Stimulated activated naive CD8-positive, alpha-beta T cell treated with anti-CD3 and anti-CD28 coated beads, Interleukin-15, amount 100 ng/mL, for 72 hours (primary cell): ENCODE data around the gene TPK1.

Source experiments
- ATAC-seq: fragments of 150-1000 bp; cut with Tn5 transposase; 2 replicates; pipeline ENCODE4 v1.10.0; 2021; ENCODE audit warnings: mild to moderate bottlenecking, moderate library complexity
- DNase-seq, 2 donors: peaks; one replicate each; pipeline ENCODE4 v3.0.0; 2021 to 2022
- H3K27ac Mint-ChIP-seq, 2 donors: one replicate each; pipeline ENCODE4 v1.8.0; 2022; ENCODE audit warnings: mild to moderate bottlenecking in 2 of 2, mixed read lengths in 2 of 2, moderate library complexity in 2 of 2
- H3K27me3 Mint-ChIP-seq: one replicate; pipeline ENCODE4 v1.8.0; 2022; ENCODE audit warnings: mixed read lengths
- H3K4me1 Mint-ChIP-seq: one replicate; pipeline ENCODE4 v1.8.0; 2022; ENCODE audit warnings: mild to moderate bottlenecking, mixed read lengths
- H3K4me3 Mint-ChIP-seq, 2 donors: one replicate each; pipeline ENCODE4 v1.8.0; 2022; ENCODE audit warnings: mild to moderate bottlenecking in 2 of 2, mixed read lengths in 2 of 2, moderate library complexity in 1 of 2
- H3K9me3 Mint-ChIP-seq, 2 donors: one replicate each; pipeline ENCODE4 v1.8.0; 2022; ENCODE audit warnings: mixed read lengths in 2 of 2

TPK1 gene

DNA sequence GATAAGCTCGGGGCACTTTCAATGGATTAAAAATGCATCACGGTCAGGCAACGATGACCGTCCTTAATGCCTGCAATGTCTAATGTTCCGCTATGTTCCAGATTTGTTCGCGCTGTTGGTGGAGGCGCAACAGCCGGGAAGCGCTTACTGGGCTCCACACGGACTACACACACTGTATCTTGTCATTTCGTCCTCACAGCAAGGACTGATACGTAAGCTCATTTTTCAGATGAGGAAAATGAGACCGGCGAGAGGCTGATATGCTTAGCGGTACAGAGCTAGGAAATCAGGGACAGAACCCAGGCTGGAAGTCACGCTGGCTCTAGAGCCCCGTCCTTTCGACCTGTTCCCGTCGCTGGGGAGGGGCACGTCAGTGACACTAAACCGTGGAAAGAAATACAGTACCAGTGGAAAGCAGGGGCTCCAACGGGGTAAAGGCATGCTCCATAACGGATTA, 670 bp downstream of the TPK1 start:
- peak in 1 of 2 donors; percentile 60 for DNase-seq
- ATAC-seq = peak; percentile 56
- H3K4me3 Mint-ChIP-seq = peak overlapping the region; percentile 93 to 99
- no peaks in the 10 kb centered on the region for H3K27me3 Mint-ChIP-seq
- H3K4me1 Mint-ChIP-seq = peaks cover 53% of the 10 kb centered on the region
- peak overlapping the region; percentile 98 to 99 for H3K27ac Mint-ChIP-seq
- H3K9me3 Mint-ChIP-seq = peaks cover 12 to 23% of the 10 kb centered on the region in 2 donors

DNA sequence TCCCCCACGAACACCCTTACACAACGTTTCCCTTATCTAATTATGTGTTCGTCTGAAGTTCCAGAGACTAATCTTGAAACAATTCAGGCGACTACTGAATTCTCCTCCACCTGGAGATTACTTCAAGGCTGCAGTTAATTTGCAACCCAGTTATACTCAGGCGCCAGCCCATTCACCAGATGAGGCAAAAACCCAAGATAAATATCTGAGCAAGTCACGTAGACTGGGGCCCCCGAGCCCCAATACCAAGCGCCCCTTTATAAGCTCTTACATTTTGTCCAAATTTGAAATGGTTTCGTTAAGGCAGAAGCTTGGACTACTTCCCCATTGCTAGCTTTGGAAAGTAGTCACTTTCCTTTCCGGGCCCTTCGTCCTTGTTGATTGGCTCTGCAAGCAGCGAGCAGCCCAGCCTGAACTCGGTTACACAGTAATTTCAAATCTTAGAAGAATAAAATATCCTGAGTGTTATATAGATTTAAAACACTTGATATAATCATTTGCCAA, 1.2 kb downstream of the TPK1 start:
- H3K4me3 Mint-ChIP-seq = peak overlapping the region; percentile 93 to 99

DNA sequence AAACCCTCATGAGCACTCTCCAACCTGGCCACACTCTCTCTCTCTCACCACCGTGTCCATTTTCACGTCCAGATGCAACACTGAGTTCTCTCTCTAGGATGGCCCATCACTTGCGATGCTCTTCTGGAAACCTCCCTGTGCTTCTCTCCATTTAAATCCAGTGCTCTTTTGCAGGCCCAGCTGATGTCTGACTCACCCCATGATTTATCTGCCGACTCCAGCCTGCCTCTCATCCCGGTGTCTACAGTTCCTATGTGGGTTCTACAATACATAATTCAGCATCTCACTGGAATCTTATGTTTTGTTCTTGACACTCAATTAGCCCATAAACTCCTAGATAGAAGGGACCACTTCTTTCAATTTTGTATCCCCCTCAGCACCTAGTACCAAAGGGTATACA, 5.0 kb downstream of the TPK1 start:
- no peak for DNase-seq
- ATAC-seq = no peak
- H3K4me3 Mint-ChIP-seq = peak overlapping the region in 1 of 2 donors; percentile 5
- H3K27me3 Mint-ChIP-seq = no peaks in the 10 kb centered on the region
- peak overlapping the region in 1 of 2 donors; percentile 47 for H3K27ac Mint-ChIP-seq
- peaks cover 0 to 6% of the 10 kb centered on the region in 2 donors for H3K9me3 Mint-ChIP-seq
- H3K4me1 Mint-ChIP-seq = peaks cover 55% of the 10 kb centered on the region

More for the DNA sequence above, 1.2 kb downstream of the TPK1 start:
- ATAC-seq = peak; percentile 21
- Mint-ChIP-seq H3K9me3 (peaks cover 12 to 19% of the 10 kb centered on the region in 2 donors), H3K27me3 (no peaks in the 10 kb centered on the region), H3K27ac (peak overlapping the region; percentile 98 to 99), H3K4me1 (peaks cover 58% of the 10 kb centered on the region)
- DNase-seq = peak; percentile 40 to 47

- ATAC-seq (peak; percentile 75), DNase-seq (peak in 1 of 2 donors; percentile 29)
- H3K27me3 Mint-ChIP-seq = no peaks in the 10 kb centered on the region
- peak overlapping the region in 1 of 2 donors; percentile 39 for H3K27ac Mint-ChIP-seq
- peak overlapping the region; percentile 38 to 62 for H3K4me3 Mint-ChIP-seq
- H3K9me3 Mint-ChIP-seq = peaks cover 0 to 6% of the 10 kb centered on the region in 2 donors
- H3K4me1 Mint-ChIP-seq = peaks cover 61% of the 10 kb centered on the region
Measured at GRCh38 chr7:144830024-144830785, 5.6 kb downstream of the TPK1 start.

DNA sequence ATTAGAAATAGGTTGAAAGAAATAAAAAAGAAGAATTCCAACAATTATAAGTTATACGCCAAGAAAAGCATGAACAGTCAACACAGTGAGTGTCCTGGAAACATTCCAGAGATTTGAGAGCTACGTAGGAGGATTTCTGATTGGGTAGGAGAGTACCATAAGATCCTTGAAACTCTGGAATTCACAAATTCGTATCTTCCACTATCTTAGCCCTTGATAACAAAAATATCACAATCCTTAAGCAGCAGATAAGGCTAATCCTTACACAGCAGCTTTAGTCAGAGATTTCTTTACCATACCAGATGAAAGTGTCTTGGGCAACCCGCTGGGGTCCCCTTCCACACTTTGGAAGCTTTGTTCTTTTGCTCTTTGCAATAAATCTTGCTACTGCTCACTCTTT, 8.2 kb downstream of the TPK1 start:
- DNase-seq (no peak), ATAC-seq (no peak)
- Mint-ChIP-seq H3K27me3 (no peaks in the 10 kb centered on the region), H3K27ac (peak overlapping the region in 1 of 2 donors; percentile 42), H3K4me3 (no peak overlapping the region), H3K9me3 (peaks cover 0 to 6% of the 10 kb centered on the region in 2 donors), H3K4me1 (peaks cover 65% of the 10 kb centered on the region)

DNA sequence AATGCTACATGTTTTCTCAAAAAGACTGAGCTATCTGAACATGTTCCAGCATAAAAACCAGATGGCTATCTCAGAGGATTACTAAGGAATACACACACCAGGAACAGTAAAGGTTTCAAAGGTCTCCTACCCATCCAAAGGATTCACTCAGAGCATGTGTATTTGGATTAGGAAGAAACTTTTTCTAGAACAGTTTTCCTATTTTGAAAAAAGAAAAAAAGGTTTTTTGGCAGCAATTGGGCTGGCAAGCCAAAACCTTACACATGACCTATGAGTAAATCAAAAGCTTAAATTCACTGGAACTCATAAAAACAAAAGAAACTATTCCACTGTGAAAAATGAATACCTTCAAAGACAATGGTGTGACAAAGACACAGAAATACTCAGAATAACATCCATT, 9.6 kb downstream of the TPK1 start:
- Mint-ChIP-seq H3K4me1 (peaks cover 77% of the 10 kb centered on the region), H3K4me3 (no peak overlapping the region), H3K9me3 (peaks cover 0 to 6% of the 10 kb centered on the region in 2 donors), H3K27ac (no peak overlapping the region), H3K27me3 (no peaks in the 10 kb centered on the region)
- DNase-seq = no peak
- ATAC-seq = no peak

DNA sequence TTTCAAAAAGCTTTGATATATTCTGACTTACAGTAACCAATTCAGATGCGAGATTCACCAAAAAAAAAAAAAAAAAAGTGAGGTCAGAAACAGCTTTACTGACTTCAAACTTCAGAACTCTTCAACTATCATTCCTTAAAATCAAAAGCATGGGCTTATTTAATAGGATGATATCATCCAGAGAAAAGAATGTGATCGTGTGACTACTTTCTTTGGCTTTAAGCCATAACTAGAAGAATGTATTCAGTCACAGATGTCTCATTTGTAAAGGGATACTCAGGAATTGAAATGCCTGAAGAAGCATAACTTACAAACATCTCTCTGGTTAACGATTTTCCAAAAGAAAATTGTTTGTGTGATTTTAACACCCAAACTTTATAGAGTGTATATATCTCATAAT, 11.5 kb downstream of the TPK1 start:
- Mint-ChIP-seq H3K4me1 (peaks cover 77% of the 10 kb centered on the region), H3K27me3 (no peaks in the 10 kb centered on the region), H3K9me3 (no peaks in the 10 kb centered on the region), H3K27ac (no peak overlapping the region), H3K4me3 (no peak overlapping the region)
- no peak for ATAC-seq
- DNase-seq = no peak

GRCh38 chr7:144822223-144822622, 13.6 kb downstream of the TPK1 start:
- peaks cover 88% of the 10 kb centered on the region for H3K4me1 Mint-ChIP-seq
- H3K9me3 Mint-ChIP-seq = no peaks in the 10 kb centered on the region
- no peaks in the 10 kb centered on the region for H3K27me3 Mint-ChIP-seq
- peak overlapping the region; percentile 74 to 98 for H3K27ac Mint-ChIP-seq
- DNase-seq (no peak), ATAC-seq (no peak)
- H3K4me3 Mint-ChIP-seq = peak overlapping the region; percentile 56 to 79

DNA sequence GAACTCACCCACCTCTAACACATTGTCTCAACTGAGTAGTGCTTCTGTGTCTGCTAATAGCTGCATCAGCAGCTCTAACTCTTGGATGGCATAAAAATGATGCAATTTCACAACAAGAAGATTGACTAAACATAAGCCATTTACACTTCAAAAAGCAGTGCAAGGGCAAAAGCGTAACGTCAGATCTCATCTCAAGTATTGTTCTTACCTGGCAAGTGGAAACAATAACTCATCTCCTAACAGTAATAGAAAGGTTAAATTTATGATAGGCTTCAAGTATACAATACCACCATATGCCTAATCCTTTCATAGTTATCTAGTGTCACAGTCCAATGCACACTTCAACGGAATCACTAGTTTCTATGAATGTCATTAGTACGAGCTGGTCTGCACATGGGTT, 14.8 kb downstream of the TPK1 start:
- Mint-ChIP-seq H3K4me3 (peak overlapping the region; percentile 50 to 79), H3K27me3 (no peaks in the 10 kb centered on the region), H3K4me1 (peaks cover 84% of the 10 kb centered on the region), H3K9me3 (no peaks in the 10 kb centered on the region), H3K27ac (peak overlapping the region; percentile 96 to 98)
- ATAC-seq (peak; percentile 83), DNase-seq (peak; percentile 34 to 59)

GRCh38 chr7:144820552-144820951, 15.3 kb downstream of the TPK1 start:
- H3K27me3 Mint-ChIP-seq = no peaks in the 10 kb centered on the region
- no peaks in the 10 kb centered on the region for H3K9me3 Mint-ChIP-seq
- H3K4me1 Mint-ChIP-seq = peaks cover 79% of the 10 kb centered on the region
- peak overlapping the region; percentile 42 to 77 for H3K4me3 Mint-ChIP-seq
- ATAC-seq = peak; percentile 73
- DNase-seq = peak; percentile 34 to 58
- peak overlapping the region; percentile 96 to 98 for H3K27ac Mint-ChIP-seq

- DNase-seq = no peak
- H3K27ac Mint-ChIP-seq = peak overlapping the region; percentile 96 to 98
- H3K4me3 Mint-ChIP-seq = peak overlapping the region; percentile 52 to 77
- H3K27me3 Mint-ChIP-seq = no peaks in the 10 kb centered on the region
- peaks cover 69% of the 10 kb centered on the region for H3K4me1 Mint-ChIP-seq
- no peaks in the 10 kb centered on the region for H3K9me3 Mint-ChIP-seq
- no peak for ATAC-seq
Measured at GRCh38 chr7:144819566-144819965, 16.3 kb downstream of the TPK1 start.

DNA sequence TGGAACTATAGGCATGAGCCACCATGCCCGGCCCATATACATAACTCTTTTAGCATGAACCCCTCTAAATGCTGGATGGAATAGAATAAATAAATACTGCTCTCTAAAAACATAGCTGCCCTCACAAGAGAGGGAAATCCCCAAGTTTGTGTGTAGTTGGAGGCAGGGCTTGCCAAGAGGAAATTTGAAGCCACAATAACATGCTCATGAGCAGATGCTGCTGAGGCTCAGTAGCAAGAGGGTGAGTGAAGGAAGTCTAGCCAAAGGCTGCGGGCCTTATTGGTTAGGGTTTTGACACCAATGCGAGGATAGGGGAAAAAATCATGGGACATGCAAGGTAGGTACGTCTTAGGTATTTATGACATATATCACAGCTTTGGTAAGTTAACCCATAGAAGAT, 17.3 kb downstream of the TPK1 start:
- Mint-ChIP-seq H3K4me3 (peak overlapping the region; percentile 52 to 68), H3K27me3 (no peaks in the 10 kb centered on the region), H3K27ac (peak overlapping the region; percentile 84 to 97), H3K4me1 (peaks cover 64% of the 10 kb centered on the region), H3K9me3 (no peaks in the 10 kb centered on the region)
- DNase-seq (peak; percentile 47 to 57), ATAC-seq (peak; percentile 78)

DNA sequence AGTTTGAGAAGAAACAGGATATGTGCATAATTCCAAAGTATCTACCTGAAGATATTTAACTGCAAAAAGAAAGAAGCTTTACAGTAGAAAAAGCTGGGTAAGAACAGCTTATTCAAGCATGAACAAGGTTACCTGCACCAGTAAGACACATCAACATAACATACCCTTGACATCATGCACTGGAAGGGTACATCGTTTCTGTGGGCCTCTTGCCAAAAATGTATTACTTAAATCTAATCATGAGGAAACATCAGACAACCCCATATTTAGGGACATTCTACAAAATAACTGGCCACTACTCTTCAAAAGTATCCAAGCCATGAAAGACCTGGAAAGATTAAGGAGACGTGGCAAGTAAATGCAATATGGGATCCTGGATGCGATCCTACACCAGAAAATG, 18.9 kb downstream of the TPK1 start:
- ATAC-seq (no peak), DNase-seq (no peak)
- peaks cover 58% of the 10 kb centered on the region for H3K4me1 Mint-ChIP-seq
- peak overlapping the region in 1 of 2 donors; percentile 33 for H3K27ac Mint-ChIP-seq
- H3K4me3 Mint-ChIP-seq = no peak overlapping the region
- H3K27me3 Mint-ChIP-seq = no peaks in the 10 kb centered on the region
- no peaks in the 10 kb centered on the region for H3K9me3 Mint-ChIP-seq

- H3K4me3 Mint-ChIP-seq = no peak overlapping the region
- H3K27me3 Mint-ChIP-seq = no peaks in the 10 kb centered on the region
- no peak overlapping the region for H3K27ac Mint-ChIP-seq
- DNase-seq (no peak), ATAC-seq (no peak)
- no peaks in the 10 kb centered on the region for H3K9me3 Mint-ChIP-seq
- peaks cover 50% of the 10 kb centered on the region for H3K4me1 Mint-ChIP-seq
Measured at GRCh38 chr7:144814299-144814698, 21.6 kb downstream of the TPK1 start.

- peak; percentile 98 for ATAC-seq
- peak; percentile 21 to 55 for DNase-seq
- H3K4me1 Mint-ChIP-seq = peaks cover 50% of the 10 kb centered on the region
- no peaks in the 10 kb centered on the region for H3K9me3 Mint-ChIP-seq
- H3K4me3 Mint-ChIP-seq = peak overlapping the region; percentile 68 to 83
- no peaks in the 10 kb centered on the region for H3K27me3 Mint-ChIP-seq
- H3K27ac Mint-ChIP-seq = peak overlapping the region; percentile 83 to 96
Measured at GRCh38 chr7:144812379-144813283, 23.2 kb downstream of the TPK1 start.
